Urinary bladder (tissue), 4 donors: ENCODE measurements around the gene TADA2B. TPM values are rescaled to one million over a fixed set of nuclear protein-coding genes. Genes with fewer than 3 reads are reported as not detected.
A peak's percentile ranks its signal among the peaks of the same experiment; 100 is the strongest.

Experiments used
- DNase-seq: peaks from one replicate; pipeline ENCODE4 v3.0.0-alpha.2; 2015; ENCODE audit errors: extremely low spot score
- H3K27ac ChIP-seq: one replicate; pipeline ENCODE4 v1.5.1; 2013; ENCODE audit warnings: low read depth, mild to moderate bottlenecking, moderate library complexity
- H3K36me3 ChIP-seq: one replicate; pipeline ENCODE4 v1.6.1; 2013; ENCODE audit warnings: mild to moderate bottlenecking, moderate library complexity; ENCODE audit not compliant: insufficient read depth
- H3K4me1 ChIP-seq: one replicate; pipeline ENCODE4 v1.6.1; 2013; ENCODE audit warnings: mild to moderate bottlenecking, moderate library complexity; ENCODE audit not compliant: insufficient read depth
- H3K4me3 ChIP-seq: one replicate; pipeline ENCODE4 v1.5.1; 2013; ENCODE audit warnings: low read depth, low read length
- WGBS: extraction: QIAGEN DNeasy Blood & Tissue Kit; methylation state at CpG from one replicate; pipeline ENCODE4 v1.1.7; 2013; 5-methylcytosine and 5-hydroxymethylcytosine counted together
- polyA plus RNA-seq: library from polyadenylated mRNA; stranded (reverse); fragments of 200-250 nt; gene quantifications from one replicate; pipeline ENCODE4 v1.2.3, GENCODE V29; 2013
- total RNA-seq: library from RNA; depleted of rRNA; stranded (reverse); fragments of >200 nt; gene quantifications from one replicate; pipeline ENCODE4 v1.2.3, GENCODE V29; 2014
- donor health status: healthy with polysubstance abuse.
- donor health status: healthy.

TADA2B gene
- 12.7 TPM for total RNA-seq
- polyA plus RNA-seq, result 23.5 TPM

DNA sequence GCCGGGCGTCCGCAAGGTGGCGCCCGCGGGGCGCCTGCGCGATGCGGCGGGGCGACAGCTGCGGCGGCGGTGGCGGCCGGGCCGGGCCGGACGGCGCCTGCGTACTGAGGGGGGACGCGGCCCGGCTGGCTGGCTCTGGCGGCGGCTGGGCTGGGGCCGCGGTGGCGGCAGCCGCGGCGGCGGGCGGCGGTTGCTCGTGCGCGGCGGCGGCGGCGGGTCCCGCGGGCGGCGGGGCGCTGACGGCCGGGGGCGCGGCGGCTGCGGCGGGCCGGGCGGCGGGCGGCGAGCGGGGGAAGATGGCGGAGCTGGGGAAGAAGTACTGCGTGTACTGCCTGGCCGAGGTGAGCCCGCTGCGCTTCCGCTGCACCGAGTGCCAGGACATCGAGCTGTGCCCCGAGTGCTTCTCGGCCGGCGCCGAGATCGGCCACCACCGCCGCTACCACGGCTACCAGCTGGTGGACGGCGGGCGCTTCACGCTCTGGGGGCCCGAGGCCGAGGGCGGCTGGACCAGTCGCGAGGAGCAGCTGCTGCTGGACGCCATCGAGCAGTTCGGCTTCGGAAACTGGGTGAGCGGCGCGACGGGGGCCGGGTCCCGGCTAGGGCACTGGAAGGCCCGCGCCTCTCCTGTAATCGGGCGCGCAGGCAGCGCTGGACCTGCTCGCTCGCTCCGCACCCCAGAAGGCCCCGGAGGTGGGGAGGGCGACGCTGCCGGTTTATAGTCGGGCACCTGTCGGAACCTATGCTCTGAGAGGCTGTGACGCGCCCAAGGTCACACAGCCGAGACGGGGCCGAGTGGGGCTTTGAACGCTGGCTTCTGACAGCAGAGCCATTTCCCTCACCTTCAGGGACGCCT, at the start of gene TADA2B:
Gene TADA2B, plus strand, starts transcription at position 89 of the 853 bp plus-strand sequence. Its CDS starts 208 bp downstream, at position 297.
- Histone ChIP-seq H3K4me1 (no peaks in the 10 kb centered on the region), H3K27ac (peak within 1 kb of the TSS; percentile 66), H3K4me3 (peak within 1 kb of the TSS; percentile 91), H3K36me3 (no peaks in the 10 kb centered on the region)
- under 1% methylated on average over 91 of the region's 119 CpGs for WGBS
- no peak for DNase-seq

- H3K4me1 ChIP-seq, result no peaks in the 10 kb centered on the region
- H3K36me3 ChIP-seq, result no peaks in the 10 kb centered on the region
- H3K27ac ChIP-seq, result no peak overlapping the region
- WGBS, result 96% methylated on average over 12 of the region's 12 CpGs
- DNase-seq, result no peak
- no peak overlapping the region for H3K4me3 ChIP-seq
Measured at GRCh38 chr4:6996481-6996880, 46.7 kb upstream of the TADA2B start.

DNA sequence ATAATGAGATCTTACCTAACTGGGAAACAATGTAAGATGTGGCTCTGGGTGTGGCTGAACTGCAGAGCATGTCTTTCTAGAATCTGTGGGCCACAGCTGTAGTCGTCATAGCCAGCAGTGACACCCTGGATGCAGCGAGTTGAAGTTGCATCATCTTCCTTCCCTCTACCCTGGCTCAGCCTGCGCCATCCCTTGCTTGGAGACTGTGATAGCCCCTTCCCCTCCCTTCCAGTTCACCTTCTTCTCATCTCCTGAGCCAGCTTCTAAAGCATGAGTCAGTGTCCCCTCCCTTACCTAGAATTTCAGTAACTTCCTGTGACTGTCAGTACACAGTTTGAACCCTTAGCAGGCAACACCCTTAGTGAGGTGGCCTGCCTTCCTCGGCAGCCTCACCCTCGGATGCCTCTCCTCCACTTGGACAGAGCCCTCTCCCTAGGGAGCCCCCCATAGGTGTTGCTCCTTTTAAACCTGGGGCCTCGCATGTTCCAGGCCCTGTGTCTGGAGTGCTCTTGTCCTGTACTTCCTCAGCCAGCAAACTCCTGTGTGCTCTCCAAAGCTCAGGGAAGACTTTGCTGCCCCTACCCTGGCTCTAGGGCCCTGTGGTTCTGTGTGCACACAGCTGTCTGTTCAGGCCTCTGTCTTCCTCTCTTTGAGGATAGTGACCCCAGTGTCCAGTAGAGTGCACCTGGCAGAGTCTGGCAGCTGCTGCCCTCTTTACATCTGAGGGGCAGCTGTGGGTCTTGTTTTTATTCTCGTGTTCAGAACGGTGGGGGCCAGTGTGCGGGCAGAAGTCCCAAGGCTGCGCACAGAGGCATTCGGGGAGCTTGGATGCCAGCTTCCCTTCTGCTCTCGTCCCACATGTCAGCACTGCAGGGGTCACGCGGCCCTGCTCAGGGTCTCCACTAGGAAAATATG, 43.7 kb upstream of the TADA2B start:
- H3K27ac ChIP-seq, result no peak overlapping the region
- WGBS, result 91% methylated on average over 14 of the region's 14 CpGs

DNA sequence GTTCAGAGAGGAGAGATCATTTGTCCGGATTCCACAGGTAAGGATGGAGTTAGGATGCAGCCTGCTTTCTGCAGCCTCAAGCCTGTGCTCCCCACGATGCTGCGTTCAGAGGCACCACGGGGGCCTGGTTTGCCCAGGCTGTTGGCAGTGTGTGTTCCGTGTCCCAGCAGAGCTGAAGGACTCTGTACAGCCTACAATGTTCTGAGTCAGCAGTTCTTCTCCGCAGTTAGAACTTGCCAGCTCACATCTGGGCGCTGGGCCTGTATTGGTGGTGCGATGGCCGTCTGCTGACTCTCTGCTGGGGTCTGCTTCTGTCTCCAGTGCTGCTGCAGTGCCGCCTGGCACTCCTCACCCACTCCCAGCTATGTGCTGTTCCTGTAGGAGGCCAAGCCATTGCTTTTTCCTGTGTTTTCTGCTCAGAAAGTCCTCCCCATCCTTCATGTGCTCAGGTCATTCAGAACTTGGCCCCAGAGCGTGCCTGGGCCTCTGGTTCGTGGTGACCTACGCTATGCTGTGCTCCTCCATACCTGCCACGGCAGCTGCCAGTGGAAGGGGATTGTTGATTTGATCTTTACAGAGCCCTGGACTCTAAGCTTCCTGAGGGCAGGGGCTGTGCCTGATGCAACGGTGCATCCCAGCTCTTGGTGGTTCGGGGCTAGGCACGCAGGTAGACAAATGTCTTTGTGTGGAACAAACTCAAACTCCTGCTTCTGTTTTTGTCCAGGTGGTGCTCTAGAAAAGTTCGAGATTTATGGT, 42.6 kb upstream of the TADA2B start:
- no peak overlapping the region for H3K4me3 ChIP-seq
- WGBS, result 97% methylated on average over 18 of the region's 18 CpGs
- DNase-seq, result no peak
- no peak overlapping the region for H3K27ac ChIP-seq
- no peaks in the 10 kb centered on the region for H3K4me1 ChIP-seq
- H3K36me3 ChIP-seq, result no peaks in the 10 kb centered on the region

More for the DNA sequence above, 43.7 kb upstream of the TADA2B start:
- H3K4me3 ChIP-seq, result no peak overlapping the region
- no peak for DNase-seq
- no peaks in the 10 kb centered on the region for H3K4me1 ChIP-seq
- no peaks in the 10 kb centered on the region for H3K36me3 ChIP-seq

DNA sequence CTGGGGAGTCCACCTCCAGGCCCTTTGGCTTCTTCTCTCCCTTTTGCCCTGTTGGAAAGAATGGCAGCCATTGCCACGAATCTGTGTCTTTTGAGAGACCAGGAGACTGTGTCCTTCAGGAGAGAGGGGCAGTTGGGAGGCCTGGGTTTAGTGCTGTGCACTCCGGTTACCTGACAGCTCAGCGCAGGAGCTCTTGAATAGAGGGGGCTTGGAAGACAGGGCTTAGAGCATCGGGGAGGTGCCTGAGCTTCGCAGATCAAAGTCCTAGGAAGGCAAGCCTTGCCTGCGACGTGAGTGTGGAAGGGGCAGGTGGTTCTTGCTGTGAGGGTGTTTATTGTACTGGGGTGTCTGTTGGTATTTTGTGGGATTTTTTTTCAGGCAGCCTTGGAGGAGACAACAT, 41.9 kb upstream of the TADA2B start:
- Histone ChIP-seq H3K4me3 (no peak overlapping the region), H3K4me1 (no peaks in the 10 kb centered on the region), H3K27ac (no peak overlapping the region), H3K36me3 (no peaks in the 10 kb centered on the region)
- WGBS, result 94% methylated on average over 7 of the region's 7 CpGs
- no peak for DNase-seq

- no peak overlapping the region for H3K4me3 ChIP-seq
- no peak for DNase-seq
- 91% methylated on average over 7 of the region's 7 CpGs for WGBS
- H3K4me1 ChIP-seq, result no peaks in the 10 kb centered on the region
- no peaks in the 10 kb centered on the region for H3K36me3 ChIP-seq
- no peak overlapping the region for H3K27ac ChIP-seq
Measured at GRCh38 chr4:7002336-7002735, 40.8 kb upstream of the TADA2B start.

DNA sequence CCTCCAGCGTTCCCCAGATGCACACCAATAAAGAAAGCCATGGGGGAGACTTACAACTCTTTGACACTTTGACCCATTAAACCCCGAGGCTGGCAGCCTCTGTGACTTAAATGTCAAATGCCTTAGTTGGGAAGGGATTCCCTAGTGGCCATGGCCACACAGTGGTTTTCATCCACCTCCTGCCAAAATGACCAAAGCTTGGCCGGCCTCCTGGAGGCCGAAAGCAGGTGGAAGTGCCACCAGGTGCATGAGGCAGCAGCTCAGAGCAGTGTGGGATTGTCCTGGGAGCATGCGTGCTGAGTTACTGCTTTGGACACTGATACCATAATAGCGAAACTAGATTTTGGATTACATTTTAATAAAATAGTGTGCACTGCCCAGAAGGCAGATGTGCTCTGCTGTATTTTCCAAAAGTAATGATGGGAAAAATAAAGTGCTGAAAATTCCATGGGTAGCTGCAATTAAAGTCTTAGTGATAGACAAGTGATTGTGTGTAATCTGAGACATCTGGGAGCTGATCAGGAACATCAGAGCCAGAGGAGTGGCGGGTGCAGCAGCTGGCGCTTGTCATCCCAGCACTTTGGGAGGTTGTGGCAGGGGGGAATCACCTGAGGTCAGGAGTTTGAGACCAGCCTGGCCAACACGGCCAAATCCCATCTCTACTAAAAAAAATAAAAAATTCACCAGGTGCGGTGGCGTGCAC, 39.8 kb upstream of the TADA2B start:
- Histone ChIP-seq H3K4me3 (no peak overlapping the region), H3K36me3 (no peaks in the 10 kb centered on the region), H3K27ac (no peak overlapping the region), H3K4me1 (no peaks in the 10 kb centered on the region)
- DNase-seq, result no peak
- WGBS, result 83% methylated on average over 11 of the region's 11 CpGs

- H3K36me3 ChIP-seq, result no peaks in the 10 kb centered on the region
- WGBS, result 89% methylated on average over 8 of the region's 8 CpGs
- H3K4me1 ChIP-seq, result no peaks in the 10 kb centered on the region
- no peak for DNase-seq
- no peak overlapping the region for H3K27ac ChIP-seq
- H3K4me3 ChIP-seq, result no peak overlapping the region
Measured at GRCh38 chr4:7003879-7004240, 39.3 kb upstream of the TADA2B start.

- Histone ChIP-seq H3K27ac (no peak overlapping the region), H3K4me3 (no peak overlapping the region), H3K4me1 (no peaks in the 10 kb centered on the region), H3K36me3 (no peaks in the 10 kb centered on the region)
- no peak for DNase-seq
- 91% methylated on average over 4 of the region's 4 CpGs for WGBS
Measured at GRCh38 chr4:7004331-7004730, 38.8 kb upstream of the TADA2B start.

DNA sequence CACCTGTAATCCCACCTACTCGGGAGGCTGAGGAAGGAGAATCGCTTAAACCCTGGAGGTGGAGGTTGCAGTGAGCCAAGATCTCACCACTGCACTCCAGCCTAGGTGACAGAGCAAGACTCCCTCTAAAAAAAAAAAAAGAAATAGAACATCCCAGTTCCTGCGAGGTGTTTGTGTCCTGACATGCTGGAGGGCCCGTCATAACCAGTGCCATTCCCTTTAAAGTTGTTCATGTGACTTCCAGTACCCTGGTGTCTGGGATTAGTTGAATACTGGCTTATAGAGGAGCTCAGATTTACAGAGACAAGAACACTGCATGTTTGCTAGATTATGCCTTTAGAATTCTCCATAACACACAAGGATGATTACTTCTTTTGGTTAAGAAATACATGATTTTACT, 37.6 kb upstream of the TADA2B start:
- DNase-seq, result no peak
- Histone ChIP-seq H3K4me3 (no peak overlapping the region), H3K27ac (no peak overlapping the region), H3K4me1 (no peaks in the 10 kb centered on the region), H3K36me3 (no peaks in the 10 kb centered on the region)
- 85% methylated on average over 4 of the region's 4 CpGs for WGBS

GRCh38 chr4:7006411-7006810, 36.8 kb upstream of the TADA2B start:
- H3K36me3 ChIP-seq, result no peaks in the 10 kb centered on the region
- no peaks in the 10 kb centered on the region for H3K4me1 ChIP-seq
- H3K4me3 ChIP-seq, result no peak overlapping the region
- no peak for DNase-seq
- no peak overlapping the region for H3K27ac ChIP-seq
- 57% methylated on average over 3 of the region's 3 CpGs for WGBS

GRCh38 chr4:7007142-7007907, 35.8 kb upstream of the TADA2B start:
- 86% methylated on average over 12 of the region's 12 CpGs for WGBS
- Histone ChIP-seq H3K27ac (no peak overlapping the region), H3K36me3 (no peaks in the 10 kb centered on the region), H3K4me1 (no peaks in the 10 kb centered on the region), H3K4me3 (no peak overlapping the region)
- no peak for DNase-seq
